ENCODE results near the gene SUSD4.

GRCh38 chr1:223363856-223364684, at the start of gene SUSD4:
- TF ChIP-seq GATA2 (IDR thresholded peaks at IDR 0.05; ENCODE audit: low read depth, low read length), result no peak
- TF ChIP-seq GATA3 (IDR thresholded peaks at IDR 0.05; ENCODE audit: low read depth, low read length), result no peak
